HepG2 (cell line): ENCODE measurements around the gene NDUFB10. TPM values are rescaled to one million over a fixed set of nuclear protein-coding genes. Genes with fewer than 3 reads are reported as not detected.

Source experiments
- AHR ChIP-seq: IDR thresholded peaks from 2 replicates; pipeline ENCODE4 v1.6.1; 2018; ENCODE audit warnings: missing genetic modification reagents, missing compliant biosample characterization
- ASH2L ChIP-seq: fragments of 300-600, 200-600 bp; sonication (generic); IDR thresholded peaks from 2 replicates; pipeline ENCODE4 v1.7.0; 2017; ENCODE audit warnings: low read depth, mild to moderate bottlenecking, moderate library complexity, mixed read lengths, low read length; ENCODE audit not compliant: insufficient read length
- GPN1 ChIP-seq: sonication (generic); formaldehyde crosslinking; IDR thresholded peaks from 2 replicates; pipeline ENCODE4 v1.5.1; 2020; ENCODE audit warnings: missing genetic modification reagents, borderline replicate concordance
- HDAC6 ChIP-seq: fragments of 200-600 bp; sonication (generic); IDR thresholded peaks from 2 replicates; pipeline ENCODE4 v1.7.0; 2017; ENCODE audit warnings: mild to moderate bottlenecking, antibody characterized with exemption, low read length, low read depth
- KLF9 ChIP-seq: IDR thresholded peaks from 2 replicates; pipeline ENCODE4 v1.6.1; 2016; ENCODE audit warnings: low read depth
- MAFK ChIP-seq, 2 experiments: IDR thresholded peaks in 1 of 2; conservative IDR thresholded peaks in 1 of 2; 2 replicates each; pipeline ENCODE4 v1.6.1; 2011; ENCODE audit warnings: improper control_type of control experiment in 2 of 2, low read length in 2 of 2
- RAD51 ChIP-seq: fragments of 450-650 bp; IDR thresholded peaks from 2 replicates; pipeline ENCODE4 v1.6.1; 2016; ENCODE audit warnings: borderline replicate concordance
- SMARCE1 ChIP-seq: fragments of 450-650 bp; IDR thresholded peaks from 2 replicates; pipeline ENCODE4 v1.6.1; 2017; ENCODE audit warnings: borderline replicate concordance
- WIZ ChIP-seq: sonication (generic); formaldehyde crosslinking; IDR thresholded peaks from 2 replicates; pipeline ENCODE4 v1.5.1; 2020; ENCODE audit warnings: mild to moderate bottlenecking, missing genetic modification reagents
- ZBTB3 ChIP-seq: sonication (generic); formaldehyde crosslinking; IDR thresholded peaks from 2 replicates; pipeline ENCODE4 v1.4.0; 2020; ENCODE audit warnings: low read depth, mild to moderate bottlenecking, moderate library complexity, missing genetic modification reagents, borderline replicate concordance
- ZFP36L2 ChIP-seq: sonication (generic); formaldehyde crosslinking; IDR thresholded peaks from 2 replicates; pipeline ENCODE4 v1.4.0; 2020; ENCODE audit warnings: missing genetic modification reagents
- ZNF737 ChIP-seq: sonication (generic); formaldehyde crosslinking; IDR thresholded peaks from 2 replicates; pipeline ENCODE4 v1.5.0; 2020; ENCODE audit warnings: missing genetic modification reagents, mild to moderate bottlenecking, borderline replicate concordance
- ZNF746 ChIP-seq: sonication (generic); formaldehyde crosslinking; IDR thresholded peaks from 2 replicates; pipeline ENCODE4 v1.8.0; 2022; ENCODE audit warnings: mild to moderate bottlenecking, missing genetic modification reagents
- polyA plus RNA-seq, 8 experiments: library from polyadenylated mRNA; depleted of rRNA in 3 of 8; stranded (reverse) in 7 of 8; unstranded in 1 of 8; fragments of >200 nt; fragmentation: Illumina TruSeq in 4 of 8; extraction: Trizol in 4 of 8; gene quantifications; 2 replicates each; pipeline versions ENCODE4 v1.2.1 to v1.2.3, GENCODE V29; 2011 to 2016; ENCODE audit warnings: low read depth in 4 of 8, missing spikeins in 1 of 8, mixed read lengths in 1 of 8; ENCODE audit not compliant: insufficient read depth in 1 of 8
- total RNA-seq, 5 experiments: library from RNA; depleted of rRNA; stranded (reverse); fragments of >200 nt; fragmentation: Illumina TruSeq; extraction: Trizol; gene quantifications; 2 replicates each; pipeline ENCODE4 v1.2.3, GENCODE V29; 2016; ENCODE audit warnings: low read depth in 1 of 5
- TF ChIP-seq, protein P1 (sequence below): sonication (generic); formaldehyde crosslinking; IDR thresholded peaks from 2 replicates; pipeline ENCODE4 v1.4.0; 2020; ENCODE audit warnings: missing genetic modification reagents, low read depth, mild to moderate bottlenecking, borderline replicate concordance
- TF ChIP-seq, protein P2 (sequence below): IDR thresholded peaks from 2 replicates; pipeline ENCODE4 v1.6.1; 2016; ENCODE audit warnings: missing genetic modification reagents, missing compliant biosample characterization
- TF ChIP-seq, protein P3 (sequence below): sonication (generic); formaldehyde crosslinking; IDR thresholded peaks from 2 replicates; pipeline ENCODE4 v1.4.0; 2020; ENCODE audit warnings: mild to moderate bottlenecking, missing genetic modification reagents
- TF ChIP-seq, protein P4 (sequence below): sonication (generic); formaldehyde crosslinking; IDR thresholded peaks from 2 replicates; pipeline ENCODE4 v1.5.0; 2020; ENCODE audit warnings: mild to moderate bottlenecking, missing genetic modification reagents, moderate library complexity
- TF ChIP-seq, protein P5 (sequence below): sonication (generic); formaldehyde crosslinking; IDR thresholded peaks from 2 replicates; pipeline ENCODE4 v1.5.0; 2020; ENCODE audit warnings: missing genetic modification reagents, mild to moderate bottlenecking, borderline replicate concordance
- TF ChIP-seq, protein P6 (sequence below): sonication (generic); formaldehyde crosslinking; IDR thresholded peaks from 2 replicates; pipeline ENCODE4 v1.4.0; 2020; ENCODE audit warnings: missing genetic modification reagents
- TF ChIP-seq, protein P7 (sequence below): sonication (generic); formaldehyde crosslinking; IDR thresholded peaks from 2 replicates; pipeline ENCODE4 v1.8.0; 2022; ENCODE audit warnings: missing genetic modification reagents, mild to moderate bottlenecking, borderline replicate concordance
- TF ChIP-seq, protein P8 (sequence below): IDR thresholded peaks from 2 replicates; pipeline ENCODE4 v1.6.1; 2016; ENCODE audit warnings: mild to moderate bottlenecking

The NDUFB10 gene
- total and polyA plus RNA-seq, 2 of the 13 experiments (the other 11 are each of a cell fraction or from before 2014, with no cell fraction given), result 68.6 to 157 TPM

DNA sequence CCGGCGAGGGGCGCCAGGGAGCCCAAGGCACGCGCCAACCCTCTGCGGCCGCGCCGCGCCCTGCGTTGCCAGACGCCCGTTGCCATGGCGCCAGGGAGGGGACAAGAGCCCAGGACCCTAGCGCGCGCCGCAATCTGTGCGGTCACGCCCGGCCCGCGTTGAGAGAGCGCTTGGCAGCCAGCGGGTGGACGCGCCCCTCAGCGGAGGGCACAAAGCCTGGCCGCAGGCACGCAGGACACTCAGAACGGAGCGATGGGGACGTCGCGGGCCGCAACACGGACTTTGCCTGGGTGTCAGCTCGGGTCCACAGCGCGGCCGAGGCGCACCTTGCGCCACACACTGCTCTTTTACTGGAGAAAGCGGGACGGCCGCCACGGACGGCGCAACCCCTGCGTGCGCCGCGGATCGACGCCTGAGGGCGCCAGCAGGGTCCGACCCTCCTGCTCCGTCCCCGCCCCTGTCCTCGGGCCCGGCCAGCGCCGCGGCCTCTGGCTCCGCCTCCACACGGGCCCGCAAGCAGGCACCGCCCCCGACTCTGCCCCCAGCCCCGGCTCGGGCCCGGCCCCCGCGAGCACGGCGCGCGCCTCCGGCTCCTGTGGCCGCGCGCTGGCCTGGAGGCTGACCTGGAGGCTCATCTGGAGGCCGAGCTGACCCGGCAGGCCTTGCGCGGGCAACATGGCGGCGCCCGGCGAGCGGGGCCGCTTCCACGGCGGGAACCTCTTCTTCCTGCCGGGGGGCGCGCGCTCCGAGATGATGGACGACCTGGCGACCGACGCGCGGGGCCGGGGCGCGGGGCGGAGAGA lies 24.4 kb downstream of the NDUFB10 start, which contains the start of gene GFER (continued):
- TF ChIP-seq, protein P1, sequence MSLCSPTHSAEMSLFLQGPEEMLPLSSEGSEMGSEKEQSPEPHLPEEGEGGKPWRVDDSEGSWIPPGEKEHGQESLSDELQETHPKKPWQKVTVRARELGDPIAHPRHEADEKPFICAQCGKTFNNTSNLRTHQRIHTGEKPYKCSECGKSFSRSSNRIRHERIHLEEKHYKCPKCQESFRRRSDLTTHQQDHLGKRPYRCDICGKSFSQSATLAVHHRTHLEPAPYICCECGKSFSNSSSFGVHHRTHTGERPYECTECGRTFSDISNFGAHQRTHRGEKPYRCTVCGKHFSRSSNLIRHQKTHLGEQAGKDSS (CRISPR knock-in tag), result no peak; the same call in 1 of the 2 replicates
- TF ChIP-seq, protein P2, sequence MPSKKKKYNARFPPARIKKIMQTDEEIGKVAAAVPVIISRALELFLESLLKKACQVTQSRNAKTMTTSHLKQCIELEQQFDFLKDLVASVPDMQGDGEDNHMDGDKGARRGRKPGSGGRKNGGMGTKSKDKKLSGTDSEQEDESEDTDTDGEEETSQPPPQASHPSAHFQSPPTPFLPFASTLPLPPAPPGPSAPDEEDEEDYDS (CRISPR knock-in tag), result peak; percentile 15; the same call in 1 of the 2 replicates
- peak; percentile 12; the same call in 1 of the 2 replicates for TF ChIP-seq AHR (CRISPR knock-in tag)
- TF ChIP-seq WIZ, result no peak
- TF ChIP-seq, protein P3, sequence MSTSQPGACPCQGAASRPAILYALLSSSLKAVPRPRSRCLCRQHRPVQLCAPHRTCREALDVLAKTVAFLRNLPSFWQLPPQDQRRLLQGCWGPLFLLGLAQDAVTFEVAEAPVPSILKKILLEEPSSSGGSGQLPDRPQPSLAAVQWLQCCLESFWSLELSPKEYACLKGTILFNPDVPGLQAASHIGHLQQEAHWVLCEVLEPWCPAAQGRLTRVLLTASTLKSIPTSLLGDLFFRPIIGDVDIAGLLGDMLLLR, result no peak; the same call in 1 of the 2 replicates
- TF ChIP-seq ZBTB3 (CRISPR knock-in tag), result no peak; the same call in 1 of the 2 replicates
- TF ChIP-seq, protein P4, sequence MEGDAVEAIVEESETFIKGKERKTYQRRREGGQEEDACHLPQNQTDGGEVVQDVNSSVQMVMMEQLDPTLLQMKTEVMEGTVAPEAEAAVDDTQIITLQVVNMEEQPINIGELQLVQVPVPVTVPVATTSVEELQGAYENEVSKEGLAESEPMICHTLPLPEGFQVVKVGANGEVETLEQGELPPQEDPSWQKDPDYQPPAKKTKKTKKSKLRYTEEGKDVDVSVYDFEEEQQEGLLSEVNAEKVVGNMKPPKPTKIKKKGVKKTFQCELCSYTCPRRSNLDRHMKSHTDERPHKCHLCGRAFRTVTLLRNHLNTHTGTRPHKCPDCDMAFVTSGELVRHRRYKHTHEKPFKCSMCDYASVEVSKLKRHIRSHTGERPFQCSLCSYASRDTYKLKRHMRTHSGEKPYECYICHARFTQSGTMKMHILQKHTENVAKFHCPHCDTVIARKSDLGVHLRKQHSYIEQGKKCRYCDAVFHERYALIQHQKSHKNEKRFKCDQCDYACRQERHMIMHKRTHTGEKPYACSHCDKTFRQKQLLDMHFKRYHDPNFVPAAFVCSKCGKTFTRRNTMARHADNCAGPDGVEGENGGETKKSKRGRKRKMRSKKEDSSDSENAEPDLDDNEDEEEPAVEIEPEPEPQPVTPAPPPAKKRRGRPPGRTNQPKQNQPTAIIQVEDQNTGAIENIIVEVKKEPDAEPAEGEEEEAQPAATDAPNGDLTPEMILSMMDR, result peak; percentile 72
- TF ChIP-seq KLF9 (CRISPR knock-in tag), result no peak
- TF ChIP-seq, protein P5, sequence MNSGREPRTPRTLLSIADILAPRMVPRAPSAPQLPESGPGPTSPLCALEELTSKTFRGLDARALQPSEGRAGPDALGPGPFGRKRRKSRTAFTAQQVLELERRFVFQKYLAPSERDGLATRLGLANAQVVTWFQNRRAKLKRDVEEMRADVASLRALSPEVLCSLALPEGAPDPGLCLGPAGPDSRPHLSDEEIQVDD (CRISPR knock-in tag), result no peak
- TF ChIP-seq RAD51, result no peak
- TF ChIP-seq GPN1 (CRISPR knock-in tag), result no peak
- TF ChIP-seq HDAC6, result no peak
- no peak for TF ChIP-seq ZFP36L2
- no peak for TF ChIP-seq ZNF737 (CRISPR knock-in tag)
- no peak for TF ChIP-seq ASH2L
- TF ChIP-seq, protein P6, sequence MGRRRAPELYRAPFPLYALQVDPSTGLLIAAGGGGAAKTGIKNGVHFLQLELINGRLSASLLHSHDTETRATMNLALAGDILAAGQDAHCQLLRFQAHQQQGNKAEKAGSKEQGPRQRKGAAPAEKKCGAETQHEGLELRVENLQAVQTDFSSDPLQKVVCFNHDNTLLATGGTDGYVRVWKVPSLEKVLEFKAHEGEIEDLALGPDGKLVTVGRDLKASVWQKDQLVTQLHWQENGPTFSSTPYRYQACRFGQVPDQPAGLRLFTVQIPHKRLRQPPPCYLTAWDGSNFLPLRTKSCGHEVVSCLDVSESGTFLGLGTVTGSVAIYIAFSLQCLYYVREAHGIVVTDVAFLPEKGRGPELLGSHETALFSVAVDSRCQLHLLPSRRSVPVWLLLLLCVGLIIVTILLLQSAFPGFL, result no peak
- TF ChIP-seq ZNF746 (CRISPR knock-in tag), result no peak; the same call in 1 of the 2 replicates
- TF ChIP-seq SMARCE1, result no peak
- TF ChIP-seq, protein P7, sequence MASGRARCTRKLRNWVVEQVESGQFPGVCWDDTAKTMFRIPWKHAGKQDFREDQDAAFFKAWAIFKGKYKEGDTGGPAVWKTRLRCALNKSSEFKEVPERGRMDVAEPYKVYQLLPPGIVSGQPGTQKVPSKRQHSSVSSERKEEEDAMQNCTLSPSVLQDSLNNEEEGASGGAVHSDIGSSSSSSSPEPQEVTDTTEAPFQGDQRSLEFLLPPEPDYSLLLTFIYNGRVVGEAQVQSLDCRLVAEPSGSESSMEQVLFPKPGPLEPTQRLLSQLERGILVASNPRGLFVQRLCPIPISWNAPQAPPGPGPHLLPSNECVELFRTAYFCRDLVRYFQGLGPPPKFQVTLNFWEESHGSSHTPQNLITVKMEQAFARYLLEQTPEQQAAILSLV, result no peak; the same call in 1 of the 2 replicates
- no peak for TF ChIP-seq MAFK (conservative IDR thresholded peaks at IDR 0.05 in 1 of 2, IDR thresholded peaks at IDR 0.05 in 1 of 2; ENCODE audit: low read length in 2 of 2)
- TF ChIP-seq, protein P8, sequence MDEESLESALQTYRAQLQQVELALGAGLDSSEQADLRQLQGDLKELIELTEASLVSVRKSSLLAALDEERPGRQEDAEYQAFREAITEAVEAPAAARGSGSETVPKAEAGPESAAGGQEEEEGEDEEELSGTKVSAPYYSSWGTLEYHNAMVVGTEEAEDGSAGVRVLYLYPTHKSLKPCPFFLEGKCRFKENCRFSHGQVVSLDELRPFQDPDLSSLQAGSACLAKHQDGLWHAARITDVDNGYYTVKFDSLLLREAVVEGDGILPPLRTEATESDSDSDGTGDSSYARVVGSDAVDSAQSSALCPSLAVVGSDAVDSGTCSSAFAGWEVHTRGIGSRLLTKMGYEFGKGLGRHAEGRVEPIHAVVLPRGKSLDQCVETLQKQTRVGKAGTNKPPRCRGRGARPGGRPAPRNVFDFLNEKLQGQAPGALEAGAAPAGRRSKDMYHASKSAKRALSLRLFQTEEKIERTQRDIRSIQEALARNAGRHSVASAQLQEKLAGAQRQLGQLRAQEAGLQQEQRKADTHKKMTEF (CRISPR knock-in tag), result peak; percentile 89; the same call in 1 of the 2 replicates
